K562 (cell line): ENCODE data around the gene MMP11. TPM values are rescaled to one million over a fixed set of nuclear protein-coding genes. Genes with fewer than 3 reads are reported as not detected.

Experiments used
- ATAC-seq: fragments of 200-7000 bp; cut with Tn5 transposase; 3 replicates; pipeline ENCODE4 v1.9.1; 2020; ENCODE audit warnings: moderate library complexity
- BruUV-seq: library from RNA; stranded (reverse); fragments of 400-500 nt; replicated peaks from 2 replicates; lab custom pipeline; 2021; lab: Mats Ljungman, UMichigan
- CTCF ChIA-PET: fragments of 300-600 bp; formaldehyde crosslinking; extraction: SDS; loops from one replicate; lab custom pipeline; 2021; ENCODE audit warnings: low intra/inter-chr PET ratio; lab: Yijun Ruan, JAX
- POLR2A ChIA-PET: fragments of 300-600, 350-650 bp; sonication (Branson Sonifier 250); formaldehyde crosslinking; extraction: SDS; loops from one replicate; lab custom pipeline; 2021; ENCODE audit warnings: antibody characterized with exemption, inconsistent platforms; lab: Yijun Ruan, JAX
- DNase-seq, 4 experiments: peaks; one replicate each; pipeline versions ENCODE4 v3.0.0 to v3.0.0-alpha.2; 2011 to 2018; ENCODE audit warnings: low spot score in 3 of 4, mixed read lengths in 3 of 4; ENCODE audit errors: extremely low read depth in 1 of 4
- FAIRE-seq: peaks from 2 replicates; lab custom pipeline; 2011; peaks lifted over from hg19 to GRCh38; lab: Jason Lieb, UNC
- H2AFZ ChIP-seq: 2 replicates; pipeline ENCODE4 v1.6.0; 2011; ENCODE audit warnings: low read depth, low read length, control low read depth, inconsistent platforms
- H3K27ac ChIP-seq: fragments of 200-600 bp; 3 replicates; pipeline ENCODE4 v1.8.0; 2011; ENCODE audit warnings: low read depth, mild to moderate bottlenecking, control low read depth, inconsistent platforms, low read length, moderate library complexity, mixed read lengths; ENCODE audit errors: extremely low read depth
- H3K27me3 ChIP-seq, 2 experiments: fragments of 300-600 bp in 1 of 2; 2 replicates in 1 of 2; 3 replicates in 1 of 2; pipeline versions ENCODE4 v1.6.0 to v1.8.0; 2011; ENCODE audit warnings: inconsistent platforms in 2 of 2, low read length in 2 of 2, mild to moderate bottlenecking in 1 of 2, mixed read lengths in 1 of 2, moderate library complexity in 1 of 2; ENCODE audit not compliant: control insufficient read depth in 2 of 2, insufficient read depth in 2 of 2
- H3K36me3 ChIP-seq: fragments of 300-600 bp; 3 replicates; pipeline ENCODE4 v1.8.0; 2011; ENCODE audit warnings: mild to moderate bottlenecking, low read length, inconsistent platforms; ENCODE audit not compliant: control insufficient read depth, insufficient read depth
- H3K4me1 ChIP-seq, 2 experiments: fragments of 200-600 bp in 1 of 2; replicated peaks in 1 of 2; 2 replicates in 1 of 2; 3 replicates in 1 of 2; pipeline versions ENCODE4 v1.5.1 to v1.8.0; 2011; ENCODE audit warnings: inconsistent platforms in 2 of 2, low read length in 2 of 2, mild to moderate bottlenecking in 1 of 2, mixed read lengths in 1 of 2, moderate library complexity in 1 of 2; ENCODE audit not compliant: control insufficient read depth in 2 of 2, insufficient read depth in 2 of 2
- H3K4me2 ChIP-seq: 2 replicates; pipeline ENCODE4 v1.6.1; 2011; ENCODE audit warnings: low read length, control low read depth, inconsistent platforms, mixed read lengths; ENCODE audit not compliant: insufficient read depth
- H3K4me3 ChIP-seq: fragments of 200-600 bp; sonication (generic), shearing (Covaris generic); 2 replicates; pipeline ENCODE4 v1.5.1; 2016; ENCODE audit warnings: control low read depth, inconsistent platforms
- H3K79me2 ChIP-seq: fragments of 200-600 bp; 3 replicates; pipeline ENCODE4 v1.8.0; 2011; ENCODE audit warnings: low read length, inconsistent platforms; ENCODE audit not compliant: control insufficient read depth, insufficient read depth
- H3K9ac ChIP-seq, 2 experiments: 2 replicates each; pipeline versions ENCODE4 v1.6.0 to v1.6.1; 2011; ENCODE audit warnings: low read depth in 2 of 2, low read length in 2 of 2, control low read depth in 1 of 2, inconsistent platforms in 1 of 2, mild to moderate bottlenecking in 1 of 2, mixed read lengths in 1 of 2; ENCODE audit not compliant: insufficient read depth in 1 of 2
- H3K9me1 ChIP-seq: one replicate; pipeline ENCODE4 v1.6.0; 2011; ENCODE audit warnings: inconsistent platforms, mild to moderate bottlenecking, low read length, moderate library complexity; ENCODE audit not compliant: control insufficient read depth, insufficient read depth
- H3K9me3 ChIP-seq: replicated peaks from 2 replicates; pipeline ENCODE4 v1.5.1; 2011; ENCODE audit warnings: low read depth, low read length, inconsistent platforms; ENCODE audit not compliant: control insufficient read depth, insufficient read depth
- H4K20me1 ChIP-seq: replicated peaks from 2 replicates; pipeline ENCODE4 v1.6.1; 2011; ENCODE audit warnings: low read length, inconsistent platforms, mixed read lengths; ENCODE audit not compliant: control insufficient read depth, insufficient read depth
- CEBPB ChIP-seq: fragments of 450-650 bp; IDR thresholded peaks from 2 replicates; pipeline ENCODE4 v1.6.1; 2016; ENCODE audit warnings: missing genetic modification characterization, missing compliant biosample characterization
- FOXJ2 ChIP-seq: fragments of 200-800 bp; sonication (Bioruptor generic); IDR thresholded peaks from 2 replicates; pipeline ENCODE4 v1.6.1; 2016; ENCODE audit warnings: missing genetic modification characterization, missing compliant biosample characterization
- HOXB6 ChIP-seq: fragments of 250-450 bp; sonication (Bioruptor Pico); IDR thresholded peaks from 2 replicates; pipeline ENCODE4 v1.5.1; 2022; ENCODE audit warnings: mild to moderate bottlenecking, borderline replicate concordance
- MAFF ChIP-seq: IDR thresholded peaks from 2 replicates; pipeline ENCODE4 v1.6.1; 2012; ENCODE audit warnings: low read length, improper control_type of control experiment
- PHF21A ChIP-seq: fragments of 450-650 bp; IDR thresholded peaks from 2 replicates; pipeline ENCODE4 v1.6.1; 2017; ENCODE audit warnings: low read depth, borderline replicate concordance
- ZNF184 ChIP-seq: sonication (generic); formaldehyde crosslinking; IDR thresholded peaks from 2 replicates; pipeline ENCODE4 v1.5.0; 2020; ENCODE audit warnings: missing genetic modification reagents
- ZNF668 ChIP-seq: fragments of 250-450 bp; sonication (Bioruptor Pico); IDR thresholded peaks from 2 replicates; pipeline ENCODE4 v1.8.0; 2022; ENCODE audit warnings: mild to moderate bottlenecking, inconsistent platforms
- WGBS: fragments of 100-300 bp; shearing (Covaris generic); methylation state at CpG from one replicate; pipeline ENCODE4 v1.1.6; 2016; ENCODE audit warnings: low coverage, mixed read lengths; ENCODE audit not compliant: insufficient coverage; ENCODE audit errors: missing lambda C conversion rate; 5-methylcytosine and 5-hydroxymethylcytosine counted together
- in situ Hi-C: fragments of 300-500 bp; cut with MboI; formaldehyde crosslinking; loops from 4 replicates; pipeline ENCODE4 v1.15.0; 2018; ENCODE audit warnings: inconsistent platforms, mixed read lengths
- intact Hi-C: fragments of 100-400 bp; cut with micrococcal nuclease; formaldehyde crosslinking; loops from 2 replicates; pipeline ENCODE4 v1.14.2; 2022
- polyA plus RNA-seq, 8 experiments: library from polyadenylated mRNA; depleted of rRNA in 4 of 8; stranded (reverse) in 5 of 8; unstranded in 3 of 8; fragments of >200 nt; fragmentation: Nextera tagmentation in 2 of 8; fragmentation: Illumina TruSeq in 1 of 8; extraction: Ambion mirVana in 2 of 8; extraction: Trizol in 1 of 8; gene quantifications; 2 replicates each; pipeline versions ENCODE4 v1.2.1 to v1.2.3, GENCODE V29; 2011 to 2014; ENCODE audit warnings: inconsistent platforms in 1 of 8, missing spikeins in 1 of 8
- total RNA-seq, 7 experiments: library from RNA; depleted of rRNA in 6 of 7; stranded (reverse); fragments of >200 nt in 6 of 7; fragmentation: Illumina TruSeq in 2 of 7; extraction: Trizol in 2 of 7; gene quantifications; 2 replicates each; pipeline versions ENCODE4 v1.2.1 to v1.2.3, GENCODE V29; 2011 to 2021; ENCODE audit warnings: low replicate concordance in 1 of 7

MMP11 gene
- total and polyA plus RNA-seq, 9 of the 15 experiments (the other 6 are each of a cell fraction or from before 2014, with no cell fraction given), result 0.14 to 1.8 (median 1.1) TPM; not detected in 2

GRCh38 chr22:23743303-23743705 lies 29.3 kb upstream of the MMP11 start:
- H3K4me1 ChIP-seq, result peaks cover 0 to 3% of the 10 kb centered on the region in 2 experiments; a peak in 1 of 5 replicates
- H3K36me3 ChIP-seq, result peaks cover 26% of the 10 kb centered on the region; the same call in 2 of the 3 replicates
- no peaks in the 10 kb centered on the region for H3K9me3 ChIP-seq
- in situ Hi-C loops, result no loop called here
- BruUV-seq, result no TSS peak
- ATAC-seq (no peak), FAIRE-seq (no peak), DNase-seq (no peak)
- TF ChIP-seq CEBPB (tag) (no peak), FOXJ2 (tag) (no peak), ZNF184 (CRISPR knock-in tag) (no peak), MAFF (no peak), HOXB6 (CRISPR knock-in tag) (no peak), PHF21A (no peak), ZNF668 (CRISPR knock-in tag) (no peak)
- ChIA-PET POLR2A (interaction anchor here (0.6 to 1.2 kb wide), 4 partner anchors 8 to 42 kb away, joined by 3 to 4 read pairs (median 4); partner anchors contain the start of gene ZNF70), CTCF (interaction anchor here (0.6 kb wide), 1 partner anchor 1163 kb away, joined by 3 read pairs; no protein-coding TSS in a partner anchor)
- H3K9ac ChIP-seq, result no peak overlapping the region
- H3K4me2 ChIP-seq, result no peak overlapping the region
- H3K27ac ChIP-seq, result no peak overlapping the region
- no peaks in the 10 kb centered on the region for H3K9me1 ChIP-seq
- no peak overlapping the region for H3K4me3 ChIP-seq
- H3K27me3 ChIP-seq, result no peaks in the 10 kb centered on the region
- H3K79me2 ChIP-seq, result no peaks in the 10 kb centered on the region
- no peak overlapping the region for H2AFZ ChIP-seq
- 67% methylated on average over 1 of the region's 2 CpGs for WGBS
- H4K20me1 ChIP-seq, result no peaks in the 10 kb centered on the region
- intact Hi-C loops, result no loop called here
